Fibroblast of skin of right biceps (primary cell): ENCODE data around the gene TSTD1.
"Not testable (repeated sequence)": the region's sequence is repeated elsewhere in the genome, so short reads cannot be mapped to it uniquely, and the experiment has no call there.

Experiments used
- DNase-seq: peaks from one replicate; pipeline ENCODE4 v3.0.0-alpha.2; 2013

Gene TSTD1

GRCh38 chr1:161033751-161034150, 5.0 kb downstream of the TSTD1 start:
- no peak for DNase-seq

- DNase-seq, result no peak
Observed at GRCh38 chr1:161032409-161032808, 6.4 kb downstream of the TSTD1 start.

- DNase-seq, result no peak
Observed at GRCh38 chr1:161031874-161032273, 6.9 kb downstream of the TSTD1 start.

- DNase-seq, result not testable (repeated sequence)
Observed at GRCh38 chr1:161029466-161029865, 9.3 kb downstream of the TSTD1 start.

- not testable (repeated sequence) for DNase-seq
Observed at GRCh38 chr1:161026954-161027353, 11.8 kb downstream of the TSTD1 start.

GRCh38 chr1:161022432-161022831, 16.3 kb downstream of the TSTD1 start:
- DNase-seq, result not testable (repeated sequence)

GRCh38 chr1:161021970-161022353, 16.8 kb downstream of the TSTD1 start:
- DNase-seq, result no peak

GRCh38 chr1:161021165-161021969, 17.4 kb downstream of the TSTD1 start:
- no peak for DNase-seq

- no peak for DNase-seq
Observed at GRCh38 chr1:161020509-161021164, 18.1 kb downstream of the TSTD1 start, which contains the start of gene F11R. F11R (minus strand) TSS chr1:161021152; CDS start chr1:161021073, 79 bp downstream.

- DNase-seq, result no peak
Observed at GRCh38 chr1:161019751-161020495, 18.8 kb downstream of the TSTD1 start.

GRCh38 chr1:161019111-161019660, 19.6 kb downstream of the TSTD1 start:
- not testable (repeated sequence) for DNase-seq

GRCh38 chr1:161018631-161018930, 20.2 kb downstream of the TSTD1 start:
- no peak for DNase-seq

- no peak for DNase-seq
Observed at GRCh38 chr1:161017756-161018630, 20.8 kb downstream of the TSTD1 start.

GRCh38 chr1:161017181-161017580, 21.6 kb downstream of the TSTD1 start:
- not testable (repeated sequence) for DNase-seq

GRCh38 chr1:161016683-161017082, 22.1 kb downstream of the TSTD1 start:
- DNase-seq, result not testable (repeated sequence)

- DNase-seq, result peak; percentile 46
Observed at GRCh38 chr1:161013488-161014230, 25.1 kb downstream of the TSTD1 start.

- peak; percentile 22 for DNase-seq
Observed at GRCh38 chr1:161013131-161013487, 25.7 kb downstream of the TSTD1 start.

GRCh38 chr1:161012420-161012819, 26.3 kb downstream of the TSTD1 start:
- DNase-seq, result no peak

GRCh38 chr1:161009602-161010211, 29.1 kb downstream of the TSTD1 start:
- DNase-seq, result no peak

GRCh38 chr1:161008869-161009510, 29.8 kb downstream of the TSTD1 start:
- DNase-seq, result no peak

GRCh38 chr1:161007369-161007768, 31.4 kb downstream of the TSTD1 start:
- no peak for DNase-seq
